ENCODE results near the gene MAPK8. TPM values are rescaled to one million over a fixed set of nuclear protein-coding genes. Genes with fewer than 3 reads are reported as not detected.

The MAPK8 gene
- total RNA-seq, 1 donor from 2014 or later = 52.3 TPM

DNA sequence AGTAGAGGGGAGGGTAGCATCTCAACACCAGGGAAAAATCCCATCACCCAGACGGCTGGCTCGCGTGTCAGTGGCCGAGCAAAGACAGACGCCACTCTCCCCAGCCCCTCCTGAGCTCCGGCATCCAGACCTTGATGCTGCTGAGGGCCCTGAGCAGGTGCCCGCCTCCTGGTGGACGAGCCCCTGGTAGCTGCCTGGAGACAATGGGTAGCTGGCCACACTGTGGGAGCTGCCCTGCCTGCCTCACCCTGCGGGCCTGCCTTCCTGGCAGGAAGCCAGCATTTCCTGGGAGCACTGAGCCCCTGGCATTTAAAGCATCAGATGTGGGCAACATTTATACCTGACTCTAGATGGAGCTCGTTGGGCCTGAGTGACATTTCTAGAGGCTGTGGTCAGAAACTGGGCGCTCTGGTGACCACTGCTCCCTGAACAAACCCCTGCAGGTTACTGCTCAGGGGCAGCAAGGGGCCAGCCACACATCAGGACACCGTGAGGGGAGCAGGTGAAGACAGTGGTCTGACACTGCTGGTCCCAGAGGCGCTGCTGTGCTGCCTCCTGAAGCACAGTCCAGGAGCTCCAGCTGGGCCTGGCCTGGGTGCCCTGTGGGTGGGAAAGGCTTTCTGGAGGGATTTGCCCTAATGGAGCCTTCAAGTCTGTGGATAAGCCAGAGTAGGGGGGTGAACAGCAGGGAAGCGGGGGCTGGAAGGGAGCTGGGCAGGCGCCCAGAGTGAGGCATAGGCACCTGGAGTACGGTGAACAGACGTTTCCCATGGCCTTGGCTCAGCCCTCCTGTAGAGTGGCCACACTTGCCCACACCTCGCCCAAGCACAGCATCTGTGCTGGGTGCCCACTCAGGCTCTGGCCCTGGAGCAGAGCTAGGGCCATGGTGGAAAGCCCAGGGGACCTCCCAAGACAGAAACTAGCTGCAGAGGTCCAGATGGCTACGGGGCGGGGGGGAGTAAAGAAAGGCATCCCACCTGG, 138.7 kb downstream of the MAPK8 start:
- no peak overlapping the region for H3K4me3 Mint-ChIP-seq
- H3K4me1 Mint-ChIP-seq (ENCODE audit: low read depth) = no peaks in the 10 kb centered on the region
- H3K36me3 Mint-ChIP-seq (ENCODE audit: low read depth) = no peaks in the 10 kb centered on the region
- H3K9me3 Mint-ChIP-seq = no peaks in the 10 kb centered on the region
- intact Hi-C loops (cut with micrococcal nuclease) = no loop called here
- no peak for DNase-seq (ENCODE audit: low spot score)
- peaks cover 2% of the 10 kb centered on the region for H3K27me3 Mint-ChIP-seq (ENCODE audit: insufficient read depth)
- H3K27ac Mint-ChIP-seq = no peak overlapping the region

DNA sequence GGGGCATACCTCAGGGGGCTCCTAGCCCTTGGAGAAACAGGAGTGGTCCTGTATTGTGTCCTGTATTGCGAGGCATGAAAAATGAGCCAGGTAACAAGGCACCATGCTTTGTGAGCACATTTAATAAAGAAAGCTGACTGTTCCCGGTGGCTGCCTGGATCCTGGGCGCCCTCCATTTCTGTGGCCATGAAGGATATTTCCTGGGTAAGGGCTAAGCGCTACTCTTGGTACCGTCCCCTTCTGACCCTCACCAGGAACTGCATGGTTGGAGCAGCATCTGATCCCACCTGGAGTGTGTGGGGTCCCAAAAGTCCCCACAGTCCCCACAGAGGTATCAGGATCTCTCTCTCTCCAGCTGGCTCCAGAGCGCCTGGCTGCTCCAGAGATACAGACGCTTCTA, 139.5 kb downstream of the MAPK8 start:
- Mint-ChIP-seq H3K36me3 (ENCODE audit: low read depth) (no peaks in the 10 kb centered on the region), H3K27me3 (ENCODE audit: insufficient read depth) (peaks cover 2% of the 10 kb centered on the region), H3K27ac (no peak overlapping the region), H3K4me3 (no peak overlapping the region), H3K9me3 (no peaks in the 10 kb centered on the region), H3K4me1 (ENCODE audit: low read depth) (no peaks in the 10 kb centered on the region)
- no peak for DNase-seq (ENCODE audit: low spot score)
- intact Hi-C loops (cut with micrococcal nuclease) = no loop called here

DNA sequence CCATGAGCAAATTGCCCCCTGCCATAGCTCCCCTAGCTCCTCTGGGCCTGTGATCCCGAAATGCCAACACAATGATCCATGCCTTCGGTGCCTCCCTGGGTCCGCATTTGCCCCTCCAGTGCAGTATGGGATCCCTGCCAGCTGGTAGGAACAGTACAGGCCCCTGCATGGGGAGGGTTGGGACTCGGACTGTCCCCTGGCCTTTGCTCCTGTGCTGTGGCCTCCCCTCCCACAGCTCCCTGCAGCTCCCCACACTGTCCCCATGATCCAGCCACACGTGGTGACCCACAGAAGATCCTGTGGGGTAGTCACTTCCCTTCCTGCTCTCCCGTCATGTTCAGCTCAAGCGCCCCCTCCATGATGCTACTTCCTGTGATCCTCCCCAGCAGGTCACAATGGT, 140.3 kb downstream of the MAPK8 start:
- no peak overlapping the region for H3K27ac Mint-ChIP-seq
- no peak overlapping the region for H3K4me3 Mint-ChIP-seq
- peaks cover 2% of the 10 kb centered on the region for H3K27me3 Mint-ChIP-seq (ENCODE audit: insufficient read depth)
- no peaks in the 10 kb centered on the region for H3K9me3 Mint-ChIP-seq
- DNase-seq (ENCODE audit: low spot score) = no peak
- H3K4me1 Mint-ChIP-seq (ENCODE audit: low read depth) = no peaks in the 10 kb centered on the region
- intact Hi-C loops (cut with micrococcal nuclease) = no loop called here
- no peaks in the 10 kb centered on the region for H3K36me3 Mint-ChIP-seq (ENCODE audit: low read depth)

DNA sequence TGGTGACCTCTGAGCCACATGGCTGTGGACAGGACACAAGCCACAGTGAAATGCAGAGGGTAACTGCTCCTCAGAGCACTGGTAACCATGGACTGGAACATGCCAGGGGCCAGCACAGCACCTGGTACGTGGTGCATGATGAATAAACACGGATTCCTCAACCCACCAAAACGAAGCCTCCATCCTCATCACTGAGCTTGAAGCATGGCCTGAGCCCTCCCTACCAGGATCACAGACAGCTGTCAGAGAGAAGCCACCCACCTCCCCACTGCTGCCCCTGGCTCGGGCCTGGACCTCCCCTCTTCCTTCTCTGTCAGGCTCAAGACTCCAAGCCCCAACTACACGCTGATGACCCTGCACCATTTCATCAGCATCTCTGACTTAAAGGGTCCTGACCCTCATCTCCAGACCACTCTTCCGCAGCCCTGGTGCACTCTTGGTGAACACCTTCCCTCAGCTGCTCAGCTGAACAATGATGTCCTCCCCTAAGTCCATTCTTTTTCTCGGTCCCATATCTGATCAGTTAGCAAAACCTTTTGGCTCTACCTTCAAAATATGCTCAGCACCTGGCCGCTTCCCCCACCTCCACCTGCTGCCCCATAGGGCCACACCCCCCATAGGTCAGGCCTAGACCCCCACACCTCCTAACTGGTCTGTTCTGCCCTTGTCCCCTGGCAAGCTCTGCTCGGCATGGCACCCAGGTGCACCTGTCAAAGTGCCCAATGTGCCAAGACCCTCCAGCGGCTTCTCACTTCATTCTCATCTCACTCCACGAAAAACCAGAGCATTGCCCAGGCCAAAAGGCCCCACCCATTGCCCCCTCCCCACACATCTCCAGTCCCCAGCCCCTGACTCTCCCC, 141.1 kb downstream of the MAPK8 start:
- intact Hi-C loops (cut with micrococcal nuclease) = no loop called here
- Mint-ChIP-seq H3K36me3 (ENCODE audit: low read depth) (no peaks in the 10 kb centered on the region), H3K4me3 (no peak overlapping the region), H3K9me3 (no peaks in the 10 kb centered on the region), H3K4me1 (ENCODE audit: low read depth) (no peaks in the 10 kb centered on the region), H3K27me3 (ENCODE audit: insufficient read depth) (peaks cover 2% of the 10 kb centered on the region), H3K27ac (no peak overlapping the region)
- DNase-seq (ENCODE audit: low spot score) = no peak

DNA sequence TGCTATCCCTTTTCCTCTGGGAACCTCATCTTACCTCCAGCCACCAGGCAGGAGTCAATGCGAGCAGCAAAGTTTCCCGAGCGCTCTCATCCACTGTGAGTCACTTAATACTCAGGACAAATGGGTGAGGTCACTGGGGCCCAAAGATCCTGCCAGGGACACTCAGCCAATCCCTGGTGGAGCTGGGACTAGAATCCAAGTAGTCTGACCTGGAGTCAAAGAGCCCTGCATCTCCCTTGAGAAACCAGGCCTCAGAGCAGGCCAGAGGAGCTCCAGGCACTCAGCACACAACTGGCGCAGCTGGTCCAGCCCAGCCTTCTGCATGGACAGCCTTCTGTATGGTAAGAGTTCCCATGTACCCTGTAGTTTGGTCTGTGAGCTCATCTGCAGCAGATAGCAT, 142.3 kb downstream of the MAPK8 start:
- no peaks in the 10 kb centered on the region for H3K27me3 Mint-ChIP-seq (ENCODE audit: insufficient read depth)
- no peaks in the 10 kb centered on the region for H3K4me1 Mint-ChIP-seq (ENCODE audit: low read depth)
- intact Hi-C loops (cut with micrococcal nuclease) = no loop called here
- no peak overlapping the region for H3K27ac Mint-ChIP-seq
- no peak overlapping the region for H3K4me3 Mint-ChIP-seq
- H3K9me3 Mint-ChIP-seq = no peaks in the 10 kb centered on the region
- no peak for DNase-seq (ENCODE audit: low spot score)
- no peaks in the 10 kb centered on the region for H3K36me3 Mint-ChIP-seq (ENCODE audit: low read depth)

DNA sequence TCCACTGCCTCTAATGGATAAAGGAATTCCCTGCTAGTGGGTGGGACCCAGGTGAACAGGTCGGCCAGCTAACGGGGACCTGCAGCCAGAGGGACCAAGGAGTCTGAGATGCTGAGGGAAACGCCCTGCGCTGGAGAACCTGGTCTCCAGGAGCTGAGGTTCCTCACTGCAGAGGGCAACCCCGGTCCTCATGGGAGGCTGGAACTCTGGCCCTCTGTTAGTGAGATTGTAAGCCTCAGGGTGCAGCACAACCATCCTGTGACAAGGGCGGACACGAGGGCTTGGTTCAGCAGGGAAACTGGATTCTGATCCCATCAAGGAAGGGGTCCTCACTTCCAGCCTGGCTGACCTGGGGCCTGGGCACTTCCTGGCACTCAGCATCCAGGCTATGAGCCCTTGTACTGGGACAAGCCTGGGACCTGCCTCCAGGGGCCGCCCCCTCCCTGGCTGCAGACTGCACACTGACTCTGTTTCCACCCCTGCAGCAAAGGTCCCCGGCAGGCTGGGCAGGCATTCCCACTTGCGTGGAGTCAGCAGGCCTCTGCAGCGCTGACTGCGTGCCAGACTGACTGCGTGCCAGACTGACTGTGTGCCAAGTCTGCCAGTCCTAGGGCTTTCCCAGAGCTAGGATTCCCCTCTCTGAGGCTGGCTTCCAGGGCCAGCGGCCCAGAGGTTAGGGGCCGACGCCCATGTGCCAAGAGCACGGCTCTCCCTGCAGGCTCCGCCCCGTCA, 143.2 kb downstream of the MAPK8 start:
- H3K27ac Mint-ChIP-seq = no peak overlapping the region
- no peaks in the 10 kb centered on the region for H3K4me1 Mint-ChIP-seq (ENCODE audit: low read depth)
- H3K36me3 Mint-ChIP-seq (ENCODE audit: low read depth) = no peaks in the 10 kb centered on the region
- intact Hi-C loops (cut with micrococcal nuclease) = no loop called here
- H3K4me3 Mint-ChIP-seq = no peak overlapping the region
- no peak for DNase-seq (ENCODE audit: low spot score)
- H3K9me3 Mint-ChIP-seq = no peaks in the 10 kb centered on the region
- H3K27me3 Mint-ChIP-seq (ENCODE audit: insufficient read depth) = no peaks in the 10 kb centered on the region

DNA sequence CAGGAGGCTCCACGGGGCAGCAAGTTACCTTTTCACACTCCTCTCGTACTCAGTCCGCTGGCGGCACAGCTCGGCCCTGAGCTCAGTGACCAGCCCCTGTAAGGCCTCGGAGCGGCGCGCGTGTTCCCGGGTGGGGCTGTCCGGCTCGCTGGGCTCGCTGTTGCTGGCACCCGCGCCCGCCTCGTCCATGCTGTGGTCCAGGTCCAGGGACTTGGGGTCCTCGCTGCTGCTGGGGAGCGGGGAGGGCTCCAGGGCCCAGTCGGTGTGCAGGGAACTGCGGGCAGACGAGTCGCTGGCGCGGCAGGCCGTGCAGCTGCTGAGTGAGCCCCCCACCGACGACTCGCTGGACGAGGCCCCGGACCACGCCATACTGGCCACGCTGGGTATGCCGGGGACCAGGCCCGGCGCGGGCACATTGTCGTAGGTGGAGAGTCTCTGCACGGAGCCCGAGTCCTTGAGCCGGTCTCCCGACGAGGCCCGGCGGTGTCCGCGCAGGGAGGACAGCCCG, 143.8 kb downstream of the MAPK8 start:
- H3K9me3 Mint-ChIP-seq = no peaks in the 10 kb centered on the region
- no peaks in the 10 kb centered on the region for H3K27me3 Mint-ChIP-seq (ENCODE audit: insufficient read depth)
- H3K27ac Mint-ChIP-seq = no peak overlapping the region
- H3K4me1 Mint-ChIP-seq (ENCODE audit: low read depth) = no peaks in the 10 kb centered on the region
- no peak overlapping the region for H3K4me3 Mint-ChIP-seq
- intact Hi-C loops (cut with micrococcal nuclease) = no loop called here
- DNase-seq (ENCODE audit: low spot score) = no peak
- H3K36me3 Mint-ChIP-seq (ENCODE audit: low read depth) = no peaks in the 10 kb centered on the region

DNA sequence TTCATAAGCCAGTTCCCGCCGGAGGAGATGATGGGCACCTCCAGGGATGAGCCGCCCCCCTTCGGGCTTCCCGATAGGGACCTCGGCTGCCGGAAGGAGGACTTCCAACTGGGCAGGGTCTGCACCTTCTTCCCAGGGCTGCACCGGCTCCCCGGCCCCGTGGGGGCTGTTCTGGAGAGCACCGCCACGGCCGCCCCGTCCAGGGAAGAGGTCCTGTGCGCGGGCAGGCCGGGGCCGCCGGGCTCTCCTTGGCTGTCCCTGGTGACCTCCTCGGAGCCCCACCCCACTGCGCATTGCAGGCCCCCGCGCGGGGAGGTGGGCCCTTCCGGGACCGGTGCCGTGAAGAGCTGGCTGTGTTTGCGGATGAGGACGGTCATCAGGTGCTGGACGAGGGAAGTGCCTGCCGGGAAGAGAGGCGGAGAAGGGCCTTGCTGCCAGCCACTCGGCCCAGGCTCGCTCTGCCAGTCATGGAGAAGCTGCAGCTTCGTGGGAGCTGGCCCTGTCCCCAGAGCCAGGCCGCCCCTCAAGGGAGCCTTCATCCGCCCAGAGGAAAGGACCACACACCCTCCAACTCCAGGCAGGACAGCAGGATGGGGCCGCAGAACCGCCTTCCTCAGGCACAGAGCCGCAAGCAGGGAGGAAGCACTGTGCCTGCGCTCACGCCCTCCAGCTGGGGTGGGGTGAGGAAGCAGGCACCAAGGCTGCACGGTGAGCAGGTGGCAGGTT, 144.4 kb downstream of the MAPK8 start:
- no peak overlapping the region for H3K27ac Mint-ChIP-seq
- no peaks in the 10 kb centered on the region for H3K27me3 Mint-ChIP-seq (ENCODE audit: insufficient read depth)
- H3K9me3 Mint-ChIP-seq = no peaks in the 10 kb centered on the region
- no peak overlapping the region for H3K4me3 Mint-ChIP-seq
- intact Hi-C loops (cut with micrococcal nuclease) = no loop called here
- H3K4me1 Mint-ChIP-seq (ENCODE audit: low read depth) = no peaks in the 10 kb centered on the region
- no peaks in the 10 kb centered on the region for H3K36me3 Mint-ChIP-seq (ENCODE audit: low read depth)
- no peak for DNase-seq (ENCODE audit: low spot score)

DNA sequence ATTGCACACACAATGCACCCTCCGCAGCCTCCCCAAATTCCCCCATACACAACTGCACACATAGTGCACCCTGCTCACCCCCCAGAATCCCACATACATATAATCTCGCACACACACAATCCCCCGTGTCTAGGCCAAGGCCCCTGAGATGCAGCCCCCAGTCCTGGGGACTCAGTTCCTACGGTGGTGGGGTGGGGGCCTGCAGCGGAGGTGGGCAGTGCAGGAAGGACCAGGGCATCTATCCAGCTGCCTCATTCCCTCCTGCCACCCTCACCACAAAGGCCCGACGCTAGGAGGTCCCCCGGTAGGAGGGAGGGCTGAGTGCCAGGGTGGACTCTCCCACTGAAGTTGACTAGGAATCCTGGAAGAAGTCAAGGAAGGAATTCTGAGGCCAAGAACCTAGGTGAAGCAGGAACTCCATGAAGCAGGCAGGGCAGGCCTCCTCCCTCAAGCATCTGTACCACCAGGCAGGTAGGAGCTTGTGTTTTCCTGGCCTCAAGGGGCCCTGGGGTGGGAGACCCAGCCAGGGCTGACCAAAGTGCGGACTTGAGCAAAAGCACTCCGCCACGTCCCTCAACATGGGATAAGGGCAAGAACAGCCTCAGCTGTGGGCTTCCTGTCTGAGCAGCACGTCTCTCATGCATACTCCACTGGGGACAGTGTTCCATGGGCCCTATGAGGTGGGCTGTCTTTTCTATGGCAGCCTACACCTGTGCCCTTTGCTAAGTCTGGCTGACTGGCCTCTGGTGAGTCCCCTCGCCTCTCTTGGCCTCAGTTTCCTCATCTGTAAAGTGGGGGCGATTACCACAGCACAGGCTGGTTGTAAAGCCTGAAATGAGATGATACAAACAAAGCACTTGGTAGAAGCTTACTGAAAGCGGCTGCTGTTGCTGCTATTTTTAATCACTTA, 145.7 kb downstream of the MAPK8 start:
- no peaks in the 10 kb centered on the region for H3K9me3 Mint-ChIP-seq
- H3K27me3 Mint-ChIP-seq (ENCODE audit: insufficient read depth) = no peaks in the 10 kb centered on the region
- H3K4me3 Mint-ChIP-seq = no peak overlapping the region
- no peak for DNase-seq (ENCODE audit: low spot score)
- H3K4me1 Mint-ChIP-seq (ENCODE audit: low read depth) = no peaks in the 10 kb centered on the region
- H3K36me3 Mint-ChIP-seq (ENCODE audit: low read depth) = no peaks in the 10 kb centered on the region
- H3K27ac Mint-ChIP-seq = no peak overlapping the region
- intact Hi-C loops (cut with micrococcal nuclease) = no loop called here

DNA sequence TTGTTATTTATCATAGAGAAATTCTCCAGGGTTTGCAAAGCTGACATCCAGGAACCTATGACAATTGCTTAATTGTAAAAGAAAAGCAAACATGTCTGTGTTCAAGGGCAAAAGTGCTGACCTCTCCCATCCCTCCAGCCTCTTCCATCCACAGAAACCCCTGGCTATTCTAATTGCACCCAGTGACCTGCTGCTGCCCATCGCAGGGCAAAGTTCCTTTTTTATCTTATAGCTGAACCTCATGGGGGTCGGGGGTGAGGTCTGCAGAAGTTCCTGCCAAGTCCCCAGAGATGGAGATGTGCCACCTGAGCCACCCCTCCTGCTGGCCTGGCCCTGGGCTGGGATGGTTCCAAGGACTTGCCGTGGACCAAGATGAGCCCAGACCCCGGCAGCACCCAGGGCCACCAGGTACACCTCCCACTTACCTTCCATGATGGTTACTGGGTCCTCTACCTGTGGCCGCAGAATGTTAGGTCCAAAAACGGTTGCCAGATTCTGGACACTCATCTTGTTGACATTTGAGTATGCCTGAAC, 146.5 kb downstream of the MAPK8 start:
- no peaks in the 10 kb centered on the region for H3K36me3 Mint-ChIP-seq (ENCODE audit: low read depth)
- intact Hi-C loops (cut with micrococcal nuclease) = no loop called here
- no peak overlapping the region for H3K27ac Mint-ChIP-seq
- no peak overlapping the region for H3K4me3 Mint-ChIP-seq
- no peaks in the 10 kb centered on the region for H3K9me3 Mint-ChIP-seq
- no peaks in the 10 kb centered on the region for H3K4me1 Mint-ChIP-seq (ENCODE audit: low read depth)
- no peak for DNase-seq (ENCODE audit: low spot score)
- no peaks in the 10 kb centered on the region for H3K27me3 Mint-ChIP-seq (ENCODE audit: insufficient read depth)

DNA sequence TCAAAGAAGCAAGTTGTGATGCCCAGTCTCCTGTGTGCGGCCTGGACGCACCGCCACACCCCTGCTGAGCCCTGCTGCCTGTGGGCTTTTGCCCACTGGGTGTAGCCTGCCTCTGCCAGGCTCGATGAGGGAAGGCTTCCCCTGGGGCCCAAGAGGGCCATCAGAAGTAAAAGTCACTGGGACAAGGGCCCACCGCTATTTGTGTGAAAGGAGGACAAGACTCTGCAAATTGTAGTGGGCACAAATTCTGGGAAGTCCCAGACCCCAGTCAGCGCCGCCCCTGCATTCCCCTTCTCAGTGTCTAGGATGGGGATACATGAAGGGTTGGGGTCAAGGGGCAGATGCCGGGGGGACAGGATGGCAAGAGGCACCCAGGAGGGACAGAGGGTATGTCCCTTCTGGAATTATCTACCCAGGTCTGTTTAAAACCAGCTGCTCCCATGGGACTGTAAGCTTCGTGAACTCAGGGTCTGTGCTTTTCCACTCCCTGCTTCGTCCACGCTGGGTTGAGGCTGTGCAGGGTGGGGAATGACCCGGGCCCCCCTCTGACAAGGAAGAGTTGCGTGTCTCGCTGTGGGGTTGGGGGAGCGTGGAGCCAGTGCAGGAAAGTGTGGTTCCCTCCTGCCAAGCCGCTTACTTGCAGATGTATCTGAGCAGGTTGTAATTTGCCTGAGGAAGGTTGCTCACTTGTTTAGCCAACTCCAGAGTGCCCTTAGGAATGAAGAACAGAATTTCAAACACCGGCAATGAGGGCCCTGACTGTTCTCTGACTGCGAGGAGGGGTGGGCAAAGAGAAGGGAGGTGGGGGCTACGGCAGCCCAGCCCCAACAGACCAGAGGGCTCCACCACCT, 147.2 kb downstream of the MAPK8 start:
- Mint-ChIP-seq H3K4me1 (ENCODE audit: low read depth) (no peaks in the 10 kb centered on the region), H3K36me3 (ENCODE audit: low read depth) (no peaks in the 10 kb centered on the region), H3K4me3 (no peak overlapping the region), H3K27ac (no peak overlapping the region), H3K9me3 (no peaks in the 10 kb centered on the region), H3K27me3 (ENCODE audit: insufficient read depth) (no peaks in the 10 kb centered on the region)
- DNase-seq (ENCODE audit: low spot score) = no peak
- intact Hi-C loops (cut with micrococcal nuclease) = no loop called here

Measured in activated T-helper 1 cell treated with anti-CD3 and anti-CD28 coated beads, Interleukin-12 subunit alpha, Interleukin-12 subunit beta, Interleukin-2, Interleukin-4 antibody, amounts not matched to agents 30 ng/mL and 10 ng/mL and 1 ng/mL, durations not matched to agents 14 hours and 24 hours and 36 hours (primary cell).